RPMI8226 (cell line): ENCODE data around the gene FAM89B.
"Not testable (repeated sequence)": the region's sequence is repeated elsewhere in the genome, so short reads cannot be mapped to it uniquely, and the experiment has no call there.

Experiments
- DNase-seq: peaks from one replicate; pipeline ENCODE4 v3.0.0-alpha.2; 2015

Gene FAM89B

DNA sequence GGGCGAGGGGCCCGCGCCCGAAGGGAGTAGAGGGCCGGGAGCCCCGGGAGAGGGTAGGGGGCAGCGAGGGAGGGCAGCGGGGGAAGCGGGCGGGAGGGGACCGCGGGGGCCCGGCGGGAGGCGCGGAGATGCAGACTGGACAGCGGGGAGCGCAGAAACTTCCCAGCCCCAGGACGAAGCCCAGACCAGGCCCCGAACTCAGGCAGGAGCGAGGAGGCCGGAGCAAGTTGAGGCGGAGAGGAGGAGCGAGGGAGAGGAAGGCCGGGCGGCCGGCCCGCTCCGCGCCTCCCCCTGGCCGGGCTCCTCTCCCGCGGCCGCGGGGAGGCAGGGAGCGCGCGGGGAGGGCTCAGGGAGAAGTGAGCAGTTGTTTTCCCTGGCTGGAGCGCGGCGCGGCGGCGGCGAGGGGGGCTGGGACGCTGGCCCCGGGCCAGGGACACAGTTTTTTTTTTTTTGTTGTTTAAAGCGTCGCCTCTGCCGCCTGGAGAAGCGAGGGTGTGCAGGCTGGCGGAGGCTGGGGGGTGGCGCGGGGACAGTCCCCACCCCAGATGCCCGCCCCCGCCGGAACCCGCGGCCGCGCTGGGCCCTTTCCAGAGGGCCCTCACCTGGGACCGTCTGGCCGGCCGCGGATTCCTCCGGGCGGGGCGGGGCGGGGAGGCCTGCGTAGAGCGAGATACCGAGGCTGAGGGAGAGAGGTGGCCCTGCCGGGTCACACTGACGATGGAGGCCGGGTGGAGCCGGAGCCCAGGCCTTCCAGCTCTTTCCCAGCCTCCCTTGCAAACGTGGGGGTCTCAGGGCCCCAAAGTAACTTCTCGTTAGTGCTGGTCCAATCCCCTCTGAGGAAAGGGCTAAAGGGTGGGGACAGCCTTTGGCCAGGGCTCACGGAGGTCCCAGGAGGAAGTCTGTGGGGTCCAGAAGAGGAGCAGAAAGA, 14.1 kb upstream of the FAM89B start, which contains the start of gene LTBP3:
Gene LTBP3 (minus strand): TSS at position 358 of the 928 bp plus-strand sequence. CDS start 400 bp downstream, outside the sequence.
- peak; percentile 91 for DNase-seq

DNA sequence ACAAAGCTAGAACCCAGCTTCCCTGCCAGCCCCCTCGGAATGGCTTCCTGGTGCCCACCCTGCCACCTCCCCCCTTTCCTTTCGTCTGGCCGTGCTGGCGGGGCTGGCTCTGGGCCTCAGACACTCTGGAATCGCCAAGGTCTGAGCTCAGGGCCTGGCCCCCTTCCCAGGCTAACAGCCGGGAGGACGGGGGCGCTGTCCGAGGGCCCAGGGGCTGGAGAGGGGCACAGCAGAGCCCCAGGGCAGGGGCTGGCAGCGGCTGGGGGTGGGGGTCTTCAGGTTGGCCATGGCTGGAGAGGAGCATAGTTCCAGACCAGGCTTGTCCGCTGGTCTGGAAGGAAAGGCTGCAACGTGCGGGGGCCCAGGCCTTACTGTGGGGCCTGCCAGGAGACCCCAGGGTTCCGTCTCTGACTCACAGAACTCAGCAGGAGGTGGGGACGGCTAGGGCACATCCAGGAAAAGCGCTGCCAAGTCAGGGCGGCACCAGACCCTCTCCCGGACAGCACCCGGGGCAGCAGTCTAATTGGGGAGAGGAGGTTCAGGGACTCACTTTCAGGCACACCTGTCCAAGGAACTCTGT, 13.3 kb upstream of the FAM89B start:
- DNase-seq, result no peak

DNA sequence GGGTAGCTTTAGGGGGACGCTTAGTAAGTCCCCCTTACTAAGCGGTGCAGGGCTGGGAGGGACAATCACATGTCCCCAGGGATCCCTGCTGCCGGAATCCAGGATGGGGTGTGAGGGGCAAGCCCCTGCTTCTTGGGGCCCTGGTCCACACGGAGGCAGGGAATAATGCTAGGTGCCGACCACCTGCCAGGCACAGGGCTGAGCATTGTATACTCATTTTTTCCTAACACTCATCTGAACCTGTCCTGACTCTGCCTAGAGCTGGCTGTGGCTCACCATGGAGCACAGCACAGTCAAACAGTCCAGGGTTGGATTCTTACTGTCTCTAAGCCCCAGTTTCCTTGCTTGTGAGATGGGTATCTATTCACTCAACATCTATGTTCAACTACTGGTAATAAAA, 12.8 kb upstream of the FAM89B start:
- no peak for DNase-seq

DNA sequence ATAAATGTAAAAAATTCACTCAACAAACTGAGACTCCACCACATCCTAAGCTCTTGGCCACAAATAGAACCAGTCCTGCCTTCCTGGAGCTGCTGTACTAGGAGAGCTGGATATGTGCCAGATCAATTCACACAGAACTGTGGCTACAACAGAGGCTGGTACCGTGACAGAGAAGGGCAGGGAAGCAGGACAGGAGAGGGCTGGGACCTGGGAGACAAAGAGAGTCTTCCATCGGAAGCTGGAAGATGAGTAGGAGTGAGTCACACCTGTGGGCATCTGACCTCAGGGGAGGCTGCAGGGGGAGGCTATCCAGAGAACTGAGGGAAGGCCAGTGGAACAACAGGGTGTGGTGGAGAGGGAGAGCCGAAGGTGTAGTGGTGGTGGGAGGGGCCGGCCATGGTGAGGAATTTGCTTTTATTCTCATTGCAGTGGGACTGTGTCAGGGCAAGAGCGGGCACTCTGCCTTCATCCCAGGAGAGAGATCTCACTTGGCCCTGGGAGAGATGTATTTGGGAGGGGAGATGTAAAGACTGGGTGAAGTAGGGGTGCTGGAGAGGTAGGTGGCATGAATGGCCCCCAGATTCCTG, 12.3 kb upstream of the FAM89B start:
- DNase-seq, result peak; percentile 42

DNA sequence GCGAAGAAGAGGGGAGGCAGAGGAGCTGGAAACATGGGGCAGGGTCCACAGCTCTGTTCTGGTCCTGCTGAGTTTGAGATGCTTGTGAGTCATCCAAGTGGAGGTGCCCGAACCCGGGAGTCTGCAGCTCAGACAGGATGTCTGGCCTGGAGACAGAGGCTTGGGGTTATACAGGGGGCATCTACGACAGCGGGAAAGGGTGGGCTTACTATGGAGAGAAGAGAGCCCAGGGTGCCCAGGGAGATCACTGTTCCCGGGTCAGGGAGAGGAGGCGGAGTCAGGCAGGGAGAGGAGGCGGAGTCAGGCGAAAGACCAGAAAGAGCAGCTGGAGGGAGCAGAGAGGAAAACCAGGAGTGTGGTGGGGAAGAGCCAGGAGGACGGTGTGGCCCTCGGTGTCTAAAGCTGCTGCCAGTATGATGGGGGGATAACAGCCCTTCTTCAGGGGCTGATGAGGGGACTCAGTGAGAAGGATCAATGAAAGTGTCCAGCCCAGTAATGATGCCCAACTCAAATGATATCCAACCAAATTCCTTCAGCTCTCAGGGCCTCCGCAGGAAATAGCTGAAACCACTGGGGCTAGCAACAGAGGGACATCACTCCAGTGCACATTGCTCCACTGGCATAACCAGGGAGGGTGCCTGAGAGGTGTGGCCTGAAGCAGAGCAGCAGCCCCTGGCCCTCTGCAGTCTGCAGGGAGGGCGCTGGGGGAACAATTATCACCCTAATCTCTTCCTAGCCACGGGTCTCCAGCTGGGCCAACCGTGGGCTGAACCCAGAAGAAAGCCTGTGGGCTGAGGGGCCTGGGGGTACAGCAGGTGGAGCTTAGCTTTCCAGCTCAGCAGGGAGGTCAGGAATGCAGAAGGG, 11.6 kb upstream of the FAM89B start:
- no peak for DNase-seq

DNA sequence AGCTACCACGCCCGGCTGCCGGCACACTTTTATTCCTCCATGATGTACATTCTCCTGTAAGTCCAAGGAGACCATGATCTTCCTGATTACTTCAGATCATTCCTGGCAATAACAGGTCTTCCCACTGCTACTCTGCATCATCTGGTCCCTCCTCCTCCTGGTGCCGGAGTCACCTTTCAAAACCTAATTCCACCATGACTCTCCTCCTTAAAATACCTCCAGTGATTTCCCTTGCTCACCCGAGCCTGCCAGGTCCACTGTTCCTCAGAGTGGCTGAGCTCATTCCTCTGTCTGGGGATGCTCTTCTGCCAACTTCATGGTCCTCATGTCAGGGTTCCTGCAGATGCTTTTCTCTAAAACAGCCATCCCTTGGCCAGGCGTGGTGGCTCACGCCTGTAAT, 10.3 kb upstream of the FAM89B start:
- DNase-seq, result no peak

DNA sequence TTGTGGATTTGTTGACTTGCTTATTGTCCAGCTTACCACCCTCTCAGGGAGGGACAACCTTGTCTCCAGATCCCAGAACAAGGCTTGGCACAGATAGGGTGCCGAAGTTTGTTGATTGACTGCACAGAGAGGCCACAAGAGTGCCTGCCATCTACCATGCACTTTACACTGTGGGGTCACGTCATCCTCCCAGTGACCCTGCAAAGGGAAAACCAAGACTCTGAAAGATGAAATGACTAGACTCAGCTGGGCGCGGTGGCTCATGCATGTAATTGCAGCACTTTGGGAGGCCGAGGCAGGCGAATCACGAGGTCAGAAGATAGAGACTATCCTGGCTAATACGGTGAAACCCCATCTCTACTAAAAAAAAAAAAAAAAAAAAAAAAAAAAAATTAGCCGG, 9.6 kb upstream of the FAM89B start:
- DNase-seq, result no peak

DNA sequence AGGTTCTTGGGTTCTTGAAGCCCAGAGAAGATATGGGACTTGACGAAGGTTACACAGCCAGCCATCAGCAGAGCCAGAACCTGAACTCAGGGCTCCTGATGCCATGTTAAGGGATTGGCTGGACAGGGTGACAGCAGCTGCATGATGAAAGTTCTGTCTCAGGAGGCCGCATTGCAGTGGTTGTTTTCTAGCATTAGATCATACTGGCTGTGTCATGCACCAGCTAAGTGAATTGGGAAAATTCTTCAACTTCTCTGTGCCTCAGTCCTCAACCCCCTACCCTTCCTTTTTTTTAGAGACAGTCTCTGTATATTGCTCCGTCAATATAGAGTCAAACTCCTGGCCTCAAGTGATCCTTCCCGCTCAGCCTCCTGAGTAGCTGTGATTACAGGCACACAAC, 8.7 kb upstream of the FAM89B start:
- DNase-seq, result no peak

DNA sequence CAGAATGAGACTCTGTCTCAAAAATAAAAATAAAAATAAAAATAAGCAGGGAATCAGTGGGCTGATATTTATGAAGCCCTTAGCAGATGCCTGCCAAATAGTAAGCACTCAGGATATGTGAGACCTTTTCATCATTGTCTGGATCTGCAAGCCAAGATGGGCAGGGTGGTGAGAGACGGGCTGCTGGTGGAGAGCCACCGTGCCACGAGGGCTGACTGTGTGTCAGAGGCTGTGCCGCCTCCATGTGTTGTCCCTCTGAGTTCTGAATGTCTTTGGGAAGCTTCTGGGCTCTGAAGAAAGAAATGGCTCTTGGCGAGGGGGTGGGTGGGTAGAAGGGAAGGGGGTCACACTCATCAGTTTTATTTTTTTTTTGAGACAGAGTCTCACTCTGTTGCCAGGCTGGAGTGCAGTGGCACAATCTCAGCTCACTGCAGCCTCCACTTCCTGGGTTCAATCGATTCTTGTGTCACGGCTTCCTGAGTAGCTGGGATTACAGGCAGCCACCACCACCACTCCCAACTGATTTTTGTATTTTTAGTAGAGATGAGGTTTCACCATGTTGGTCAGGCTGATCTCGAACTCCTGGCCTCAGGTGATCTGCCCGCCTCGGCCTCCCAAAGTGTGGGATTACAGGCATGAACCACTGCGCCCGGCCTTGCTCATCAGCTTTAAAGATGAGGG, 7.3 kb upstream of the FAM89B start:
- DNase-seq, result not testable (repeated sequence)

DNA sequence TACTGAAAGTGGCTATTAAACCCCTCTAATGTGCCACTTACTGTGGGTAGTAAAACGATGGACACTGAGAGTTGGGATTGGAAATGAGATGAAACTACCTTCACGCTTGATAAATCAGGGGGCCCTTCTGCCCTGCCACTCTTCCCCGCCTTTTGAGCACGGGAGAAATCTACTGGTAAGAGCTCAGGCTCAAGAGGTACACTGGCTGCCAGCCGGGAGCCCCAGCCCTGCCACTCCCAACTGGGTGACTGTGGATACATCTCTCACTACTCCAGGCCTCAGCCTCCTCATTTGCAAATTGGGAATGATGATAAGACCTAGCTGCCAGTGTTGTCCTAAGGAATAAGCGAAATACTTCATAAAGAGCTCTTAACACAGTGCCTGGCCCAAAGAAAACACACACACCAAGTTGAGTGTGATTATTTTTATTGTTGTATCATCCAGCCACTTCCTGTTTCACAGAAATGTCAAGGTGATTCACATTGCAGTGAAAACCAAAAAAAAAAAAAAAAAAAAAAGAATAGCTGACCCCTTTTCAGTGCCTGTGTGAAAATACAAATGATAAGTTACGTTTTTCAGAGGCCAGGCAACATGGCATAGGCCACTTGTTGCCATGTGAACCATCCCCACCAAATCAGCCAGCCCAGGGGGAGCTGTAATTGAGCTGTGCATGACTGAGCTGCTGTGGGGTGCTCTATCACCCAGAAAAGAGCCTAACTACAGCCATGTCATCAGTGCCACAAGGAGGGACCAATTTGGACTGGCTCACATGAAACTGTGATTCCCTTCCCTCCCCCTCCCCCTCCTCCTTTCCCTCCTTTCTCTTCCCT, 6.5 kb upstream of the FAM89B start:
- no peak for DNase-seq

DNA sequence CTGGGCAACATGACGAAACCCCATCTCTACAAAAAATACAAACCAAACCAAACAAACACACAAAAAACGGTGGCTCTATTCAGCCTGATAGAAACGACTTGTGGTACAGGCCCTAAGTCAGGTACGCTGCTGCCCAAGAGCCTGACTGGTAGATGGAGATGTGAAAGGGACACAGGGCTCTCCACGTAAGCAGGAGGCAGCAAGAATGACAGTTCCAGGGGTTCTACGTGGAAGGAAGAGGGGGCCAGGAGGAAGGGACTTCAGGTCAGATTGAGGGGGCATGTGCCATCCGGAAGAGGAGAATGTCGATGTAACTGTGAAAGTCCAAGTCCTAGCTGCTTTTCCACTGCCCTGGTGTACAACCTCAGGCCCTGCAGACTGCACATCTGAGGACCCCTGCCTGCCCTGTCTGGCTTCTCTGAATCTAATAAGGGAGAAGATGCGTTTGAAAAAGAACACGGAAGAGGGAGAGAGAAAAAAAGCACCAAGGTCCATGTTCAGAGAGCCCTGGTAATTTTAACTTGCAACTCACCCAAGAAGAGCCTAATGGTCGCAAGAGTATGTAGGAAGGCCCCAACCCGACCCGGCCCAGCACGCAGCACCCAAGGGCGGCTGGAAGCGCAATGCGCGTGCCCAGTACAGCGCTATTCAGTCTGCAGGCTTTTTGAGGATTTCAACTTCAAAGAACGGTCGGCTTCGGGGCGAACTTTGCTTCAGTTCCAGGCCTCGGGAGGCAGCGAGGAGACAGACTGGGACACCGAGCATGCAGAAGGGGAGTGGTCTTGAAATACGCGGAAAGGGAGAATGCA, 3.0 kb upstream of the FAM89B start:
- no peak for DNase-seq

DNA sequence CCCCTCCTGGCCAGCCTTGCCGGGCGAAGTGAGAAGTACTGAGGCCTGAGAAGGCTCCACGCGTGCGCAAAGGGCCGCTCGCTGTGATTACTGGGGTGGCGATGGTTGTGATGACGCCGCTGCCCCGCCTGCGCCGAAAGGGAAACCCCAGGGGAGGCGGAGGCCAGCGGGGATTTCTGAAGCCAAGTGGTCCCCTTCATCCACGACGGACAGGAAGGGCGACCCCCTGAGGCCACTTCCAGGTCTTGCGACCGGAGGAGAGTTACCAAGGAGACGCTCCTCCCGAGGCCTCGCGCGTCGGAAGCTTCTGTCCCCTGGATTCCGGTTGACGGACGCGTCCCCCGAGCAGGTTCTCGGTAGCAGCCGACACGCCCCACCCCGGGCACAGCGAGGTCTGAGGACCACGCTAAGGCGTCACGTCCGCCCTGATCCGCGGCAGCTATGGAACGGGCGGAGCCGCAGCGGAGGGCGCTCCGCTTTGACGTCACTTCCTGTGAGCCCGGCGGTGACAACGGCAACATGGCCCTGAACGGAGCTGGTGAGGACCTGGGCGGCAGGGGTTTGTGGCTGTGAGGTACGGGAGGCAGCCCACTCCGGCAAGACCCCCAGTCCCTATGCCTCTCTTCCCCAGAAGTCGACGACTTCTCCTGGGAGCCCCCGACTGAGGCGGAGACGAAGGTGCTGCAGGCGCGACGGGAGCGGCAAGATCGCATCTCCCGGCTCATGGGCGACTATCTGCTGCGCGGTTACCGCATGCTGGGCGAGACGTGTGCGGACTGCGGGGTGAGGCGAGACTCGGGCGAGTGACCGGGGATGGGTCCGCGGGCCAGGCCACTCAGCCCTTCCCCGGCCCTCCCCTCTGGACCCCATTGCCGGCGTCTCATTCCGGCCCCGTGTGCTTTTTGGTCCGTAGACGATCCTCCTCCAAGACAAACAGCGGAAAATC, 2.1 kb upstream of the FAM89B start, which contains the start of gene ZNRD2:
Gene ZNRD2 (plus strand): TSS at position 505 of the 946 bp plus-strand sequence. CDS start 15 bp downstream, at position 520.
- DNase-seq, result peak; percentile 100

DNA sequence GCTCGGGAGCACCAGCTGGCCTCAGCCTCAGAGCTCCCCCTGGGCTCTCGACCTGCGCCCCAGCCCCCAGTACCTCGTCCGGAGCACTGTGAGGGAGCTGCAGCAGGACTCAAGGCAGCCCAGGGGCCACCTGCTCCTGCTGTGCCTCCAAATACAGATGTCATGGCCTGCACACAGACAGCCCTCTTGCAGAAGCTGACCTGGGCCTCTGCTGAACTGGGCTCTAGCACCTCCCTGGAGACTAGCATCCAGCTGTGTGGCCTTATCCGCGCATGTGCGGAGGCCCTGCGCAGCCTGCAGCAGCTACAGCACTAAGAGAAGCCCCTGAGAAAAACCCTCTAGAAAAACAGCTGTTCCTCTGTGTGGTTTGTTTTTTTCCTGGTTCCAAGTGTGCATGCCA, 918 bp upstream of the FAM89B start:
- DNase-seq, result no peak

DNA sequence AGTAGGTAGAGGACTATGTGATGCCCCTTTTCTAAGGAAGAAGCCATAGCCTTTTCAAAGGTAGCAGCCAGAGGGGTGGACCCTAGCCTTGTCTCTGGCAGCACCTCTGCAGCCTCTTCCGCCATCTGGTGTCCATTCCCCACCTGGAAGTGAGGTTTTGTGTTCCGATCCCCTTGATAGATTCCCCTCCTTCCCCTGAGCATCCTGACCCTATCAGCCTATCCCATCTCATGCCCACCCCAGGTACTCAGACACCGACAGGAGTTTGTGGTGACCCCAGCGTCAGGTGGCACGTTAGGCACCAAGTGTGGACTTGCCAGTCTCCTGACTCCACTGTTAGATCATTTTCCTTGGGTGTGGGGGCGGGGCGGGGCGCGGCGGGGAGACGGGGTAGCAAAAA, 398 bp upstream of the FAM89B start:
- peak; percentile 74 for DNase-seq

DNA sequence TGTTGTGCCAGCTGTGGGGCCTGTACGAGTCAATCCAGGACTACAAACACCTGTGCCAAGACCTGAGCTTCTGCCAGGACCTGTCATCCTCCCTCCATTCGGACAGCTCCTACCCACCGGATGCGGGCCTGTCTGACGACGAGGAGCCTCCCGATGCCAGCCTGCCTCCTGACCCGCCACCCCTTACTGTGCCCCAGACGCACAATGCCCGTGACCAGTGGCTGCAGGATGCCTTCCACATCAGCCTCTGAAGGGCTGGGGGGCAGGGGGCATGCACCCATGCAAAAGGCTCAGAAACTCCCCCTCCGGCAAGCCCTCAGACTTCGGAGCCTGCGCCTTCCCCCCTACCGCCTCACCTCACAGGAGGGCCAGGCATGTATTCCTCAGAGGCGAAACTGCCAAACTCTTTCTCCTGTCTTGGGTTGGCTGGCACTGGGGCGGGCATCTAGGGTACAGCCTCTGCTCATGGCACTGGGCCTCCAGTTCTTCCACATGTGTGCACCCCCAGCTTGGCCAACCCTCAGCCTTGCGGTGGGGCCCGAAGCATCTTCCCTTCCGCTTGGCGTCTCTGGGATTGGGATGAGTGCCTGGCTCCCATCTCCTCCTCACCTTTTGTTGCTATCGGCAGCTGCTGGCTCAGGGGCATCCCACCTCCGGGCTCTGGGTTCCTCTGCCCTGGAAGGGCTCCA, 1.2 kb downstream of the FAM89B start:
- DNase-seq, result peak; percentile 83

DNA sequence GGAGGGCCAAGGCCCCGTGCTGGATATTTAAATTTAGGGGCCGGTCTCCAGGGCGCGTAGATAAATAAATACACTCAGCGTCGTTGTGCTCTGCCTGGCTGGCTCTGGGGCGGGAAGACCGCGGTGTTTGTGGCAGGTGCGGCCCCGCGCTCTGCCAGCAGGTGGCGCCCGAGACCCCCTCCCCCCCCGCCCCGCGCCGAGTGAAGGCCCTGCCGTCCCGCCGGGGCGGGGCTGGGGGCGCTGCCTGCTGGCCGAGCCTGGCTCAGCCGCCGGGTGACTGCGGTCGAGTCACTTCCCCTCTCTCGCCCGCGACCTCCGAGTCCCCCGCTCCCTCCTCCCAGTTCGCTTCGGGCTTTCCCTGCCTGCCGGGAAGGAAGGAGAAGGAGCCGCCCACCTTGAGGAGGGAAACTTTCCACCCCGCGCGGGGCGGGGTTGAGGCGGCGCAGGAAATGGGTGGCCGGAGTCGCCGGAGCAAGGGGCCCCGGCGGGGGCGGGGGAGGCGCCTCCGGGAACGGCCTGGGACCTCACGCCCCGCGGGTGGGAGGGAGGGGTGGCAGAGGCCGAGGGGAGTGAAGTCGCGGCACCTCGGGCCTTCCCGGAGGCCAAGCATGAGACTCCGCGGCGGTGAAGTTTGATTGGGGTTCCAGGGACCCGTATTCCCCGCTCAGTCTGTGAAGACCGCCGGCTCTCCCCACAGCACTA, 1.9 kb downstream of the FAM89B start:
- peak; percentile 98 for DNase-seq

DNA sequence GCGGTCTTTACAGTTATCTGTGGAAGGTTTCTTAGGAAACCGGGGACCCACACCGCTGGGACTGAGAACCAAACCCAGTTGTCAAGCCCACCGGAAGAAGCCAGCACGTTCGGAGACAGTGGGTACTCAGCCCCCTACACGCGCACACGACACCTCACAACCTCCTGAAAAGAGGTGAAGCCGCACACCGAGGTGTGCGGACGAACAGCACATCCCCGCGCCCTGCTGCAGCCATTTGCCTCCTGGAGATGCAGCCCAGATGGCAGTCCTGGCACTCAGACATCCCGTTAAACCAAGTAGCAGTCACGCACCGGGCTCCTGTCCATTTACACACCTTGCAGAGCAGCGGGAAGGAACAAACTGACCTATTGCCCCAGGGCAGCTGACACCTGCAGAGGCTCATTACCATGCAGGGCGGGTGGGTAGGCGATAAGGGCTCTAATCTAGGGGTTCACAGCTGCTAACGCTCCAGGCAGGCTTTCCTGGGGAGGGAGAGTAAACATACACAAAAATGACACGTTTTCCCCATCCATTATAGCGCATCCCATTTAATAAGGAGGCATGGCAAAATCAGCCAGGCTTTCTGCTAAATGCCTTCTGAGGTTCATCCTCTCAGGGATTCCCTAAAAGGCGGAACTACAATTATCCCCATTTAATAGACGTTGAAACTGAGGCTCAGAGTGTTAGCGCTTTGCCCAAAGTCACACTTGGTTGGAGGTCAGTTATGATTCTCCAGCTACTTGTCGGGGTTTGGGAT, 2.7 kb downstream of the FAM89B start:
- peak; percentile 87 for DNase-seq
